SHP77 (cell line): ENCODE results near the gene PTGDR2.

Experiments used
- DNase-seq, 2 experiments: peaks; one replicate each; lab custom pipeline; 2025; lab: John Stamatoyannopoulos, UW

The PTGDR2 gene

GRCh38 chr11:60858731-60859464 lies 3.1 kb upstream of the PTGDR2 start:
- no peak for DNase-seq

- DNase-seq, result no peak
Measured at GRCh38 chr11:60858236-60858635, 2.5 kb upstream of the PTGDR2 start.

- no peak for DNase-seq
Measured at GRCh38 chr11:60857378-60858232, 1.9 kb upstream of the PTGDR2 start.

- DNase-seq, result no peak
Measured at GRCh38 chr11:60854847-60855725, 664 bp downstream of the PTGDR2 start.

GRCh38 chr11:60854140-60854846 lies 1.5 kb downstream of the PTGDR2 start:
- no peak for DNase-seq

GRCh38 chr11:60852982-60853950 lies 2.5 kb downstream of the PTGDR2 start:
- DNase-seq, result no peak

- no peak for DNase-seq
Measured at GRCh38 chr11:60852117-60852981, 3.4 kb downstream of the PTGDR2 start.

GRCh38 chr11:60851327-60852104 lies 4.2 kb downstream of the PTGDR2 start:
- DNase-seq, result no peak

- no peak for DNase-seq
Measured at GRCh38 chr11:60849641-60850520, 5.9 kb downstream of the PTGDR2 start.

- no peak for DNase-seq
Measured at GRCh38 chr11:60848714-60849151, 7.0 kb downstream of the PTGDR2 start.

GRCh38 chr11:60847896-60848295 lies 7.9 kb downstream of the PTGDR2 start:
- DNase-seq, result no peak

GRCh38 chr11:60847281-60847680 lies 8.5 kb downstream of the PTGDR2 start:
- no peak for DNase-seq

GRCh38 chr11:60845338-60845737 lies 10.4 kb downstream of the PTGDR2 start:
- DNase-seq, result no peak

GRCh38 chr11:60844870-60845221 lies 10.9 kb downstream of the PTGDR2 start:
- DNase-seq, result no peak

- DNase-seq, result no peak
Measured at GRCh38 chr11:60844045-60844869, 11.5 kb downstream of the PTGDR2 start.

- no peak for DNase-seq
Measured at GRCh38 chr11:60842668-60843600, 12.8 kb downstream of the PTGDR2 start.
